Measurements from ENCODE around the gene LIN7A. TPM values are rescaled to one million over a fixed set of nuclear protein-coding genes. Genes with fewer than 3 reads are reported as not detected.

Gene LIN7A
- total and polyA plus RNA-seq, 2 of the 8 experiments (the other 6 are each of a cell fraction or from before 2014, with no cell fraction given): 5.8 to 22.0 TPM

DNA sequence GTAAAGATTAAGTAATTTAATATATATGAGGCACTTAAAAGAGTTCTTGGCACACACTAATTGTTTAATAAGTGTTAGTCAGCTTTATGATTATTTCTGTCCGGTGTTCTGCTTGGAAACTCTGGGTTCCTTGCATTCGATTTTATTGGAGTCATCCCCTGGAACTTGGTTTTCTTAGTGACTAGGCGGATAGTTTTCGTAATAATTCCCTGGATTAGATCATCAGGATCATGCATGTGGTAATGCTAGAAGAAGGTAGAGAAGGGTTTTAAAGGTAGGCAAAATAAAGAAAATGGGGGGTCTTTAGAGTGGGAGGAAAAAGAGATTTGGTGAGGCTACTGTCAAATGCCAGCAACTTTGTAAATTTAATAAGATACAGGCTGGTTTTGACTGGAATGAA, 132.6 kb downstream of the LIN7A start (continued):
- TF ChIP-seq SP2 (IDR thresholded peaks at IDR 0.05; ENCODE audit: low read length): no peak
- TF ChIP-seq CEBPB (IDR thresholded peaks at IDR 0.05; ENCODE audit: low read depth, low read length): no peak
- no peak for TF ChIP-seq TBP (IDR thresholded peaks at IDR 0.05; ENCODE audit: low read depth, low read length)
- no peak for TF ChIP-seq FOSL1 (IDR thresholded peaks at IDR 0.05; ENCODE audit: insufficient read depth, low read depth, low read length)
- no peak for TF ChIP-seq CBX5 (IDR thresholded peaks at IDR 0.05; ENCODE audit: low read depth, low read length)
